ENCODE data around the gene SORCS2.

Gene SORCS2

DNA sequence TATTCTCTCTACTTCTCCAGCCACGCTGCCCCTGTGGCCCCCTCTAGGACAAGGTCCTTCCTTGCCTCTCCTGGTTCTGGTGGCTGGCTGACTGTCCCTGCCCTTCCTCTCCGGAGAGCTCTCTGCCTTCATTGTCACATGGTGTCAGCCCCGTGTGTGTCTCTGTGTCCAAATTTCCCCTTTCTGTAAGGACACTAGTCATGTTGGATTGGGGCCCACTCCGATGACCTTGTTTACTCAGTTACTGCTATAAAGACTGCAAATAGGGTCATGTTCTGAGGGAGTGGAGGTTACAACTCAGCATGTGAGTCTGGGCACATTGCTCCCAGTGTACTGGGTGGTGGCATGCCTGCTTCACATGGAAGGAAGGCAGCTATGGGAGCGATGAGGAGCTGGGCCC is 371.9 kb downstream of the SORCS2 start:
- TF ChIP-seq, protein P1, sequence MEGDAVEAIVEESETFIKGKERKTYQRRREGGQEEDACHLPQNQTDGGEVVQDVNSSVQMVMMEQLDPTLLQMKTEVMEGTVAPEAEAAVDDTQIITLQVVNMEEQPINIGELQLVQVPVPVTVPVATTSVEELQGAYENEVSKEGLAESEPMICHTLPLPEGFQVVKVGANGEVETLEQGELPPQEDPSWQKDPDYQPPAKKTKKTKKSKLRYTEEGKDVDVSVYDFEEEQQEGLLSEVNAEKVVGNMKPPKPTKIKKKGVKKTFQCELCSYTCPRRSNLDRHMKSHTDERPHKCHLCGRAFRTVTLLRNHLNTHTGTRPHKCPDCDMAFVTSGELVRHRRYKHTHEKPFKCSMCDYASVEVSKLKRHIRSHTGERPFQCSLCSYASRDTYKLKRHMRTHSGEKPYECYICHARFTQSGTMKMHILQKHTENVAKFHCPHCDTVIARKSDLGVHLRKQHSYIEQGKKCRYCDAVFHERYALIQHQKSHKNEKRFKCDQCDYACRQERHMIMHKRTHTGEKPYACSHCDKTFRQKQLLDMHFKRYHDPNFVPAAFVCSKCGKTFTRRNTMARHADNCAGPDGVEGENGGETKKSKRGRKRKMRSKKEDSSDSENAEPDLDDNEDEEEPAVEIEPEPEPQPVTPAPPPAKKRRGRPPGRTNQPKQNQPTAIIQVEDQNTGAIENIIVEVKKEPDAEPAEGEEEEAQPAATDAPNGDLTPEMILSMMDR (IDR thresholded peaks at IDR 0.05; ENCODE audit: low read depth, low read length, missing control alignments), result no peak
- Histone ChIP-seq H3K27me3 (replicated peaks) (no peaks in the 10 kb centered on the region), H3K36me3 (replicated peaks) (no peaks in the 10 kb centered on the region), H3K27ac (no peak overlapping the region), H3K4me3 (ENCODE audit: low read depth, low read length) (no peak overlapping the region)
- in situ Hi-C loops (cut with HindIII; ENCODE audit: low pct_ligation_motif_present, low sequenced_read_pairs), result no loop called here
- DNase-seq, result no peak

GRCh38 chr4:7565483-7565882 is 373.1 kb downstream of the SORCS2 start:
- TF ChIP-seq, protein P1 (IDR thresholded peaks at IDR 0.05; ENCODE audit: low read depth, low read length, missing control alignments), result no peak
- DNase-seq, result no peak
- Histone ChIP-seq H3K27me3 (replicated peaks) (no peaks in the 10 kb centered on the region), H3K4me3 (ENCODE audit: low read depth, low read length) (no peak overlapping the region), H3K36me3 (replicated peaks) (no peaks in the 10 kb centered on the region), H3K27ac (no peak overlapping the region)
- in situ Hi-C loops (cut with HindIII; ENCODE audit: low pct_ligation_motif_present, low sequenced_read_pairs), result no loop called here

- Histone ChIP-seq H3K4me3 (ENCODE audit: low read depth, low read length) (no peak overlapping the region), H3K27me3 (replicated peaks) (no peaks in the 10 kb centered on the region), H3K36me3 (replicated peaks) (no peaks in the 10 kb centered on the region), H3K27ac (no peak overlapping the region)
- TF ChIP-seq, protein P1 (IDR thresholded peaks at IDR 0.05; ENCODE audit: low read depth, low read length, missing control alignments), result no peak
- DNase-seq, result no peak
- in situ Hi-C loops (cut with HindIII; ENCODE audit: low pct_ligation_motif_present, low sequenced_read_pairs), result no loop called here
Observed at GRCh38 chr4:7569810-7570783, 377.8 kb downstream of the SORCS2 start.

- H3K36me3 ChIP-seq (replicated peaks), result no peaks in the 10 kb centered on the region
- no peak overlapping the region for H3K4me3 ChIP-seq (ENCODE audit: low read depth, low read length)
- in situ Hi-C loops (cut with HindIII; ENCODE audit: low pct_ligation_motif_present, low sequenced_read_pairs), result no loop called here
- DNase-seq, result no peak
- no peak overlapping the region for H3K27ac ChIP-seq
- TF ChIP-seq, protein P1 (IDR thresholded peaks at IDR 0.05; ENCODE audit: low read depth, low read length, missing control alignments), result no peak
- no peaks in the 10 kb centered on the region for H3K27me3 ChIP-seq (replicated peaks)
Observed at GRCh38 chr4:7571001-7571400, 378.7 kb downstream of the SORCS2 start.

- H3K27me3 ChIP-seq (replicated peaks), result no peaks in the 10 kb centered on the region
- TF ChIP-seq, protein P1 (IDR thresholded peaks at IDR 0.05; ENCODE audit: low read depth, low read length, missing control alignments), result no peak
- no peak overlapping the region for H3K27ac ChIP-seq
- H3K4me3 ChIP-seq (ENCODE audit: low read depth, low read length), result no peak overlapping the region
- in situ Hi-C loops (cut with HindIII; ENCODE audit: low pct_ligation_motif_present, low sequenced_read_pairs), result no loop called here
- no peak for DNase-seq
- H3K36me3 ChIP-seq (replicated peaks), result no peaks in the 10 kb centered on the region
Observed at GRCh38 chr4:7571701-7572100, 379.4 kb downstream of the SORCS2 start.

All from brain microvascular endothelial cell (primary cell).